ENCODE measurements around the gene CLDN34. TPM values are rescaled to one million over a fixed set of nuclear protein-coding genes. Genes with fewer than 3 reads are reported as not detected.

CLDN34 gene
- polyA plus RNA-seq, 1 of the 3 experiments (the other 2 are of a cell fraction): not detected

DNA sequence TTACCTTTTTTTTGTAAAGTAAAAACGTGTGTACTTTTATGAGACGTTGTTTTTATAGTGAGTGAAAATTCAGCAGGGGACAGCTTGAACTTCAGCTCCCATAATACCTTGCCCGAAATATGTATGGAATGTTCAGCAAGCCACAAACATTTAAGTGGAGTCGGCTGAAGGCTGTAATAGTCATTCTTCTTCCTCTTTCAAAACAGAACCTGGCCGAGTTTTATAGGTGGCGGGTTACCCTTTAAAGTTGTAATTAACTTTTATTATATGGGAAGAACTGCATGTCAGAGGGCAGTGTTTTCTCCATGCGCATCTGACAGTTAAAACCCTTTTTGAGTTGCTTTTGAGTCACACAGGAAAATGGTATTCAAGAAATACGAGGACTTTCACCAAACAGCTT, 50.7 kb downstream of the CLDN34 start:
- 0 out of 4 replicates have a peak overlapping the region, but pooled peaks of 1 of the 2 experiments have one; percentile 9 for H3K4me3 ChIP-seq (ENCODE audit: low read depth in 2 of 2, low read length in 1 of 2)
- H4K20me1 ChIP-seq (ENCODE audit: insufficient read depth): 0 out of 2 replicates have a peak, but pooled peaks cover 5% of the 10 kb centered on the region
- H3K9me2 ChIP-seq: no peaks in the 10 kb centered on the region
- 0 out of 2 replicates have a peak overlapping the region, but pooled peaks have one; percentile 18 for H3K4me2 ChIP-seq
- no peaks in the 10 kb centered on the region; a peak in 1 of 4 replicates for H3K4me1 ChIP-seq (ENCODE audit: control insufficient read depth in 1 of 2, insufficient read depth in 2 of 2, low read depth in 1 of 2, low read length in 1 of 2)
- no peak overlapping the region for H2AFZ ChIP-seq (ENCODE audit: low read depth)
- peaks cover 8% of the 10 kb centered on the region for H3F3A ChIP-seq (replicated peaks; ENCODE audit: insufficient read depth)
- H3K27ac ChIP-seq (ENCODE audit: low read depth in 2 of 2, low read length in 1 of 2): peak overlapping the region in 1 of 2 experiments; percentile 21; a peak in 1 of 4 replicates
- ChIA-PET POLR2A (no interaction called here), CTCF (no interaction called here)
- no peaks in the 10 kb centered on the region for H3K36me3 ChIP-seq (replicated peaks in 1 of 2; ENCODE audit: control insufficient read depth in 1 of 2, insufficient read depth in 2 of 2, low read length in 1 of 2)
- H3K9me3 ChIP-seq: no peaks in the 10 kb centered on the region
- 15% methylated on average over 8 of the region's 8 CpGs for WGBS (ENCODE audit: low lambda C conversion rate)
- no peaks in the 10 kb centered on the region for H3K27me3 ChIP-seq (ENCODE audit: insufficient read depth)
- no peak for DNase-seq
- H3K79me2 ChIP-seq (ENCODE audit: insufficient read depth): peaks cover 51% of the 10 kb centered on the region
- no peak overlapping the region for H3K9ac ChIP-seq
- TF ChIP-seq TCF12 (IDR thresholded peaks at IDR 0.05) (no peak), TEAD4 (IDR thresholded peaks at IDR 0.05; ENCODE audit: borderline replicate concordance, insufficient read depth) (peak; percentile 44; the same call in 1 of the 2 replicates), USF1 (IDR thresholded peaks at IDR 0.05; ENCODE audit: borderline replicate concordance, low read depth) (no peak)

Other genes starting within 250 kb of the CLDN34 start
- gene GPR143, start 201.5 kb upstream of the CLDN34 start, polyA plus RNA-seq (2012; rRNA removed): not detected in 2 replicates
- gene SHROOM2, start 180.9 kb upstream of the CLDN34 start, polyA plus RNA-seq (2012; rRNA removed): not detected in 2 replicates
- gene CLCN4, start 189.6 kb downstream of the CLDN34 start, polyA plus RNA-seq (2012; rRNA removed): 1.1 and 1.5 TPM in 2 replicates

All from SK-N-SH (cell line).